HG02885 (cell line): ENCODE data around the gene ADARB1.

Experiments used
- ATAC-seq: cut with Tn5 transposase; IDR thresholded peaks from one replicate; pipeline ENCODE4 v1.9.1; 2021; ENCODE audit warnings: mild to moderate bottlenecking; ENCODE audit not compliant: unreplicated experiment, poor library complexity

ADARB1 gene

DNA sequence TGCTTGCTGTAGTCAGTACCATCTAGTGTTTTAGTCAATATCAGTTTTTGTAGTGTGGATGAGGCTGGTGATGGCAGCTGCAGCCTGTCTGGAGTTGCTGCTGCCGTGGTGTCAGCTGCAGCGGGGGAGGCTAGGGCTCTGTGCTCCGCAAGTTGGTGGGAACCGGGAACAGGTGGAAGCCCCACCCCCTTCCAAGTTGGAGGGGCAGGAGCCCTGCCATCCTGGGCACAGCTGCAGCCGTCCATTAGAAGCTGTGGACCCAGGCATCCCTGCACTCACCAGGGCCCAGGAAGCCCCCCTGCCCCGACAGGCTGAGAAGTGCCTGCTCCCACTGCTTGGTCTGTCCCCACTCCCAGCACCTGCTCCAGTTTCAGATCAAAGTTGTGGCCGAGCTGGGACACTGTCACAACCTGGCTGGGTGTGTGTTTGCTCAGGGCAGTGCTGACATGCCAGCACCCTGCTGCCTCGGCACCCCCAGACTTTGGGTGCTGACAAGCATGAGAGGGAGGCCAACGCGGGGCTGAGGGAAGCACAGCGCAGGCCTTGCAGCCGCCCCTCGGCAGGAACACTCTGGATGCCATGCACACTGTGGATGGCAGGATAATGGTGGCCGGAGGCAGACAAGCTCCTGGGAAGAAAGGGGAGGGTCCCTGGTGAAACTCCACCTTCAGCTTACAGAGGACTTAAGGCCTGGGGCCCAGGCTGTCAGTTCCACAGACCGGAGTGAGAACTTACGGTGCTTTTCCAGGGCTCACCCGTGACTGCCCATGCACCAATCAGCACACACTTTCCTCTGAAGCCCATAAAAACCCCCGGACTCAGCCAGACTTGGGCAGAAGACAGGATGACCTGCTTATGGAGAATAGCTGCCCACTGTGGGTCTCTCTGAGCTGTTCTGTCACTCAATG lies 86.9 kb downstream of the ADARB1 start:
- no peak for ATAC-seq

- no peak for ATAC-seq
These were observed 87.7 kb downstream of the ADARB1 start for GRCh38 chr21:45162115-45162514.

GRCh38 chr21:45162809-45163208 lies 88.4 kb downstream of the ADARB1 start:
- ATAC-seq, result no peak

DNA sequence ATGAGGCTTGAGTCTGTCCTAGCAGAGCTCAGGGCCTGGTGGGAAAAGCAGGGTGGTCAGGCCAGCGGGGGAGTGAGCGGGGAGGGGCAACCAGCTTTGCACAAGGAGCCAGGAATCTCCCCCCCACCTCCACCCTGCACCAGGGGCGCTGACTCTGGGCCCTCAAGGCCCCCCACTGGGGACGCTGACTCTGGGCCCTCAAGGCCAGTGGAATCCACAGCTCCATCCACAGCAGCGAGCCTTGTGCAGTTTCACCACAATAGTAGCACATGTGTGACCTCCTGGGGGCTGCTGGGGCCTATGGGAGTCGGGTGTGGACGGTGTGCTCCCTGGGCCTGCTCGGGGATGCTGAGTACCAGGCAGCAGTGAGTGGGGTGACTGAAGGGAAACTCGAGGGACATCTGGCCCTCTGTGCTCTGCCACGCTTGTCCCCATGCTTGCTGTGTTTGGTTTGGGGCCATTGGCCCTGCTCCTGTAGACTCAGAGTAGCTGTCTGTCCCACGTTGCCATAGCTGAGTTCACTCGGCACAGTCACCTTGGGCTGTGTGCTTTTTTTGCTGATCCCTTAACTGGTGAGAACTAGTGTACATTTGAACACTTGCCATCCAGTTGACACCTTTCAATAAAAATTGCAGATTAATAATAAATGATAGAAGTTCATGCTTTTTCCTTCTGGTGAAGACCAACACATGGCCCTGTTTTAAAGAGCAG lies 89.2 kb downstream of the ADARB1 start:
- no peak for ATAC-seq

DNA sequence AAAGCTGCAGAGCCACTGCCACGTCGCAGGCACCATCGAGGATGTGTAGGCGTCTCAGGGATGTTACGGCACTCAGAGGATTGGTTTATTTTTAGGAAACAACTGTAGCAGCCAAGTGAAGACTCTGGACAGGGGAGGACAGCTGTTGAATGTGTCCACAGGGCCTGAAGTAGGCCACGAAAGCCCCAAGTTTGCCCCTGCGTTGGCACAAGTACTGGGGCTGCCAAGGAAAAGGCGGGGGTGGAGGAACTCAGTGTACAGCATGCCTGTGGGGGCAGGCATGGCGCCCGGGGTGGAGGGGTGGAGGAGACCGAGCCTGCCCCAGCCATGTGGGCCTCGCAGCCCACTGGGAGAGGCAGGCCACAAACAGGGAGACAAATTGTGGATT lies 89.7 kb downstream of the ADARB1 start:
- no peak for ATAC-seq

GRCh38 chr21:45164838-45165237 lies 90.5 kb downstream of the ADARB1 start:
- ATAC-seq, result no peak

DNA sequence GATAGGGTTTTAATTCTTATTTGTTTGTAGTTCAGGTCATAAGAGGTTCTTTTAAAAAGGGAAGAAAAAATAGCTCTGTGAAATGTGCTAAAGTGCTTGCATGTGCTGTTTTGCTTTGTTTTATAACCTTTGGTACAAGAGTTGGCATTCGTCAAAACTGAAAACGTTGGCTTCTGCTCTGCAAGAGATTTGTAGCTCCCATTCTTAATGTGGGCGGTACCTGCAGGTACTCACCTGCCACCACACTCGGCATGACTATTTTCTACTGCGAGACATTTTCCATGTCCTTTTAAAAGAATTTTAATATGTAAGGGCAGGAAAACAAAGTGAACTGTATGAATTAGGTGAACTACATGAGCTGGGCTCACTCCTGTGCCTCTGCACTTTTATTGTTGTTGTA lies 92.6 kb downstream of the ADARB1 start:
- ATAC-seq, result no peak

DNA sequence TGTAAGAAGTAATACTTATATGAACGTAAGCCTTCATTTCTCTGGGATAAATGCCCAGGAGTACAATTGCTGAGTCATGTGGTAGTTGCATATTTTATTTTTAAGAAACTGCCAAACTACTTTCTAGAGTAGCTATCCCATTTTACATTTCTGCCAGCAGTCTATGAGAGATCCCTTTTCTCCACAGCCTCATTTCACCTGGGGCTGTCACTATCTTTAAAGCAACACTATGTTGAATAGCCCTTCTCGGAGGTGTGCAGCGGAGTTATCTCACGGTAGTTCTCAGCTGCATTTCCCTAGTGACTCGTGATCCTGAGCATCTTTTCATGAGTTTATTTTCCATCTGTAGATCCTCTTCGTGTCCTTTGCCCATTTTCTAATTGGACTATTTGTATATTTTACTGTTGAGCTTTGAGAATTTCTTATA lies 93.4 kb downstream of the ADARB1 start:
- no peak for ATAC-seq

DNA sequence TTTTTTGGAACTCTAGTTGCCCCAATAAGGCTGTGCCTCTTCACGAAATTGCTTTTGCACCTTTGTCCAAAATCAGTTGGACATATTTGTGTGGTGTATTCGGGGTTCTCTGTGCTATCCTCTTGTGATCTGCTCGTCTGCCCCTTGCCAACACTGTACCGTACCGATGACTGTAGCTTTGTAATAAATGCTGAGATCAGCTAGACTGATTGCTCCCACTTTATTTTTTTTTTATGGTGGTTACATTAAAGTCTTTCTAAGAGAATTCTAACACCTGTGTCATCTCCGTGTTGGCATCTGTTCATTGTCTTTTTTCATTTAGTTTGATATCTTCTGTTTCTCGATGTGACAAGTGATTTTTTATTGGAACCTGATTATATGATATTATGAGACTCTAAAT lies 94.1 kb downstream of the ADARB1 start:
- ATAC-seq, result no peak

DNA sequence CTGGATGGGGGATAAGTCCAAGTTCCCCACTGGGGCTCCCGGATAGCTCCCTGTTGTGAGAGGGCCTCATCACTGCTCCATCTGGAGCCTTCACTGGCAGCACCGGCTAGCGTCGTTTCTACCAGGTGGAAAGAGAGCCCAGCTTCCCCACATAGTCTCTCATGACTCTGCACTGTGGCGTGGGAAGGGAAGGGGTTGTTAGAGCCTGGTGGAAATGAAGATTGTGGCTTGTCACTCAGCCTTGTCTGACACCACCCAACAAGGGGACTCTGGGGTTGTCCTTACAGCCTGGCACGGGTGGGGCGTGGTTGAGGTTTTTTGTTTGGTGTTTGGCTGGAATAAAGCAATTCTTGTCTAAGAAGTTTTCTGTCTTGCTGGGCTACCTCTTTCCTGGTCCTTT lies 94.6 kb downstream of the ADARB1 start:
- no peak for ATAC-seq

DNA sequence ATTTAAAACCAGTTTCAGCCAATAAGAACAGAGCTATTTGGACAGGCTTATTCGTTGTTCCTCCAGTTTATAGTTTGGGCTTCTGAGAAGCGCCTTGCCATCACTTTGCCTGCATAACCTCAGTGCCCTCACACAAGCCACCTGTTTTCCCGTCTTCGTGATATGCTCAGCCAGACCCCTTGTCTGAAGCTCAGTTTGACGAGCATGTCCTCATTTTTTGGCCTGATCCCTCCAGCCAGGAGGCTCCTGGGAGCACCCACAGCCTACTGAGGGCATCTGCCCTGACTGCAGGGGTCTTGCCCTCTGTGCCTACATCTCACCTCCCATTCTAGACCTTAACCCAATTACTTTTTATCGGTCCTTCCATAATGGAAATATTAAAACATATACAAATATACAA lies 95.3 kb downstream of the ADARB1 start:
- ATAC-seq, result no peak

DNA sequence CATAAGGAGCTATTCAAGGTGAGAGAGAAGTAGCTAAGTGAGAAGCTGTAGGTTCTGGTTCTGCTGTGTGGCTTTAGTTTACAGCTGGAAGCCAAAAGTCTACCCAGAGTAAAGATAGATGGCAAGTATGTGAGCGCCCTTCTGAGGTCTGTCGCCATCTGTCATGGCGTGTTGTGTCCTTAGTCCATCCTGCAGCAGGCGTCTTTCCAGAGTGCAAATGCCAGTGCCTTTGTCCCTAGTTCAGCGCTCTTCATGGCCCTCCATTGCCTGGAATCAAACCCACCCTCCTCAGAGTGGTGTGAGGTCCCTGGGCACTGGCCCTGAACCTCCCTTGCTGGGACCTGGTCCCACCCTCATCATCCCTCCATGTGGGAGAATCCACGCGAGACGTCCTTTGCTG lies 96.6 kb downstream of the ADARB1 start:
- no peak for ATAC-seq

- ATAC-seq, result no peak
These were observed 98.0 kb downstream of the ADARB1 start for GRCh38 chr21:45172420-45172819.

DNA sequence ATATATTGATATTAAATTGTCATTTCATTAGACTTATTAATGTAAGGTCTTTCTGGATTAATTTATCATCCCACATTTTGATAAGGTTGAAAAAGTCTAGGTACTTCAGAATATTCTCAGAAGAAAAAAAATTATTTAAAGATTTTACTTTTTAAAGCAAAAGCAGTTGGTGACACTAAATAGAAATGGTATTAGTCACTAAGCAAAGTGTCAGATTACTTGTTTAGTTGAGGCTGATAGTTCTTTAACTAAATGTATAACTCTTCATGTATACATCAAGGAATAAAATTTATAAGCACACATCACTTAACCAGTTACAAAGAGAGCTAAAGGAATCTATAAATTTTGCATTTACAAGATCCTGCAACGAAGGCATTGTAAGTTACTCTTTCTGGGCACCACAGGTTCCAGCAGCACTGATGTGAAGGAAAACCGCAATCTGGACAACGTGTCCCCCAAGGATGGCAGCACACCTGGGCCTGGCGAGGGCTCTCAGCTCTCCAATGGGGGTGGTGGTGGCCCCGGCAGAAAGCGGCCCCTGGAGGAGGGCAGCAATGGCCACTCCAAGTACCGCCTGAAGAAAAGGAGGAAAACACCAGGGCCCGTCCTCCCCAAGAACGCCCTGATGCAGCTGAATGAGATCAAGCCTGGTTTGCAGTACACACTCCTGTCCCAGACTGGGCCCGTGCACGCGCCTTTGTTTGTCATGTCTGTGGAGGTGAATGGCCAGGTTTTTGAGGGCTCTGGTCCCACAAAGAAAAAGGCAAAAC lies 101.1 kb downstream of the ADARB1 start:
- no peak for ATAC-seq

GRCh38 chr21:45176141-45176540 lies 101.8 kb downstream of the ADARB1 start:
- ATAC-seq, result no peak

DNA sequence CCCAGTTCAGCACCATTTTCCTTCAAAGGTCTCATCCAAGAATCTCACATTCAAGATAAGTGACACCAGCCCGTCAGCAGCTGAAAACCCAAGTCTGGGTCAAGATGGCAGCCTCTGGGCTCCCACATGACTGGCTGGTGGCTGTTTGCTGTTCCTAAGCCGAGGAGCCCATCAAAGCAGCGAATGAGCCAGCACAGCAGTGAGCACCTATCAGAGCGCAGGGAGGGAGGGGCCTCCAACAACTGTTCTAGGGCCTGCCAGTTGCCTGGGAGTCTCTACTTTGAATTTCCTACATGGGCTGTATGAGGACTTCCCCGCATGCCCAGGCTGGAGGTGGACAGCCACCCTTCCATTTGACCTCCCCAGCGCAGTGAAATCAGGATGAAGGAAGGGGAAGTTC lies 102.7 kb downstream of the ADARB1 start:
- no peak for ATAC-seq

GRCh38 chr21:45178070-45178608 lies 103.8 kb downstream of the ADARB1 start:
- no peak for ATAC-seq

DNA sequence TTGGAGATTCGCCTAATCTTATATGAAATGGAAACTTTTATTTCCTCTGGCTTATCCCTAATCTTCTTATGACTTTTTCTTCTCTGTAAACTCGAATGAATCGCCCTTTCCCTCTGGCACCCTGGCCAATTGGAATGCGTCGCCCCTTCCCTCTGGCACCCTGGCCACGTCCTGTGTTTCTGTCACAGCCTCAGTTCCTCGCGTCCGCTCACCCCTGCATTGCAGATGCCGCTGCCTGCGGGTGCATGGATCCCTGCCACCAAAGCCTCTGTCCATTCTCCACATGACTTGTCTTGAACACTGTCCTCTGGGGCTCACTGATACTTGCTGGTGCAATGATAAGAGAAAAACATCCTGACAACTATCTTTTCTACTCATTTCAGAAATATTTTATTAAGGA lies 104.6 kb downstream of the ADARB1 start:
- no peak for ATAC-seq

DNA sequence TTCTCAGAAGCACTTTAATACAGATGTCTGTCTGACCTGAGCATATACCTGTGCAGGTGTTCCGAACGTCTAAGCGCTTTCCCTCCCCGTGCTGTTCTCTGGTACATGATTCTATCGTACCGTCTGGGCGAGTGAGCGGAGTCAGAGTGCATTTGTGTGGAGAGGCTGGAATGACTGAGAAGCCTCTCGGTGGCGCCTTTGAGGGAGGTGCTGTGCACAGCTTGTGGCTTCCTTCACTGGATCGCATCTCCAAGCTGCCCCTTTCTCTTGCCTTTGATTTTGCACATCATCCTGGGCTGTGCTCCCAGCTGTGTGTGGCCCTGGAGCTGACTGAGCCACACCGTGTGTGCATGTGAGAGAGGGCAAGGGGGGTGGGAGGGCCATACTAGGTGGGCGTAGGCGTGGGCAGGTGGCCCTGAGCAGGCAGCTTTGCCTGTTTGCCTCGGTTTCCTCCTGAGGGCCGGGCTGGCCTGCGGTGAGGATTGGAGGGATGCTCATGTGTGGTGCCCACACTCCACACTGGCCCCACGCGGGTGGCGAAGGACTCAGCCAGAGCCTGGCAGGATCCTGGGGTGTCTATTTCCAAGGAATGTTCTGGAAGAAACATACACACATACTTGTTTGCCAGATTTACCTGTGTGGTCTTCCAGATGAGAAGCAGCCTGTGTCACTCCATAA lies 105.3 kb downstream of the ADARB1 start:
- no peak for ATAC-seq

DNA sequence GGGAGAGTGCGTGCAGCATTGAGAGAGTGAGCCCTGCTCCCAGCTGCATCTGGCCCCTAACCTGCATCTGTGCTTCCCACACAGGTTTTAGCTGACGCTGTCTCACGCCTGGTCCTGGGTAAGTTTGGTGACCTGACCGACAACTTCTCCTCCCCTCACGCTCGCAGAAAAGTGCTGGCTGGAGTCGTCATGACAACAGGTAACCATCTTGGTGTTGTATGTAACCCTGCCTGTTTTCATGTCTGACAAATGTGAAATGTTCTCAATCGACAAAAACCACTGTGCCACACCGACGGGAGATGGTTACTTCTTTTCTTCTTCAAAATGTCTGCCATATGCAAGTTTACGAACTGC lies 105.8 kb downstream of the ADARB1 start:
- no peak for ATAC-seq
